Fibroblast of the conjunctiva (primary cell): ENCODE results near the gene IFFO2.
"Not testable (repeated sequence)": the region's sequence is repeated elsewhere in the genome, so short reads cannot be mapped to it uniquely, and the experiment has no call there.

ENCODE experiments used
- DNase-seq: peaks from one replicate; pipeline ENCODE4 v3.0.0-alpha.2; 2010; ENCODE audit warnings: low read depth

The IFFO2 gene

DNA sequence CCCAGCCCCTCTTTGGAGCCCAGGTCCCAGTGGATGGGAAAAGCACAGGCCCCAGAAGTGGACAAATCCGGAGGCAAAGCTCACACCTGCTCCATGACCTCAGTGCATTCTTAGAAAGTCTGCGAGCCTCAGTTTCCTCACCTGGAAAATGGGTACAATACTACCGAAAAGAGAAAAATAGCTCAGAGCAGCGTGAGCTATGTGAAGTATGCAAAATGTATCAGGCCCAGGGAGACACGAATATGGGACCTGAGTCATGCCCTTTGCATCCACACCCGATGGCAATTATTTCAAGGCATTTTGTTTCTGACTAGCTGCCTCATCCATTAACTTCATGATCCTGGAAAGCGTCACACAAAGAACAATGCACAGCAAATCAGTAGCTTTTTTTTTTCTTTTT, 63.4 kb downstream of the IFFO2 start:
- DNase-seq = no peak

DNA sequence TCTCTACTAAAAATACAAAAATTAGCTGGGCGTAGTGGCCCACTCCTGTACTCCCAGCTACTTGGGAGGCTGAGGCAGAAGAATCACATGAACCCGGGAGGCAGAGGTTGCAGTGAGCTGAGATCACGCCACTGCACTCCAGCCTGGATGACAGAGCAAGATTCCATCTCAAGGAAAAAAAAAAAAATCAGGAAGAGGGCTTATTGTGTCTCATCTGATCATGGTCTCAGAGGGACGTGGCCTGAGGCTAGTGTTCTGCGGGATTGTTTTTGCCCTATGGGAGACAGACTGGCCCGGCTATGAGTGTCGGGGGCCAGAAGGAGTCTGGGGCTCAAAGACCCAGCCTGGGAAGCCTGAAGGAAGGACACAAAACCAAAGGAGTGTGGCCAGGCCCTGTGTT, 64.6 kb downstream of the IFFO2 start:
- not testable (repeated sequence) for DNase-seq

GRCh38 chr1:18891426-18891780, 65.1 kb downstream of the IFFO2 start:
- no peak for DNase-seq

- no peak for DNase-seq
These were observed 65.6 kb downstream of the IFFO2 start for GRCh38 chr1:18890706-18891425.

- DNase-seq = no peak
These were observed 70.5 kb downstream of the IFFO2 start for GRCh38 chr1:18886003-18886335.

- DNase-seq = no peak
These were observed 71.0 kb downstream of the IFFO2 start for GRCh38 chr1:18885311-18886002.

GRCh38 chr1:18884727-18885126, 71.7 kb downstream of the IFFO2 start:
- no peak for DNase-seq

GRCh38 chr1:18884419-18884717, 72.1 kb downstream of the IFFO2 start:
- no peak for DNase-seq

DNA sequence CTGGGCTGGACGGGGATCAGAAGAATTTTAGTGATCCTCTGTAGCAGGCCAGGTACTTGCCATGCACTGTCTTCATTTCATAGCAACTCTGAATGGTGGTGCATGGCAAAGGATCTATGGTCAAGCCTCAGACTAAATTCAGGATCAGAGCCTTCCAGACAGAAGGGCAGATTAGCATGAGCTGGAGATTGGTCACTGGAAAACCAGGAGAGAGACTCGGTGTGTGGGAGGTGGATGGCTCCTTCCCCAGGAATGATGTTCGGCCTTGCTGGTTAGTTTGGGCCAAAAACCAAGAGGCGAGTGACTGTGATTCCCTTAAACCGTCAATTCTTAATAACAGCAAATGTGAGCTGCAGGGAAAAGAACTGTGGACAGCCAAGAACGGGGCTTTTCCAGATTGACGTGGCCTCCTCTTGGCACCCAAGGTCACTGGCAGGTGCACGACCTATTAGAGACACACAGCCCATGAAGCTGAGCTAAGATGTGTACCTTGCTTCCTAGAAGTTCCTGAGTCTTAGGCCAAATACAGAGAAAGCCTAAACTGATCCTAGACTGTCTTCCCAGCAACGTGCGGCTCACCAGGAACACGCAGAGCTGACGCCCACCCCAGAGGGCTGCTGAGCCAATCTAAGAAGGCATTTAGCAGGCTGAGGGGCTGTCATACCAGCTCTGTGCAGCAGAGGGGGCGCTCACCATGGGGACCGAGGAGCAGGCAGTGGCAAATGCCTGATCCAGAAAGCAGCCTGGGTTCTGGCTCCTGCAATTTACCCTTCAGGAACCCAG, 72.6 kb downstream of the IFFO2 start:
- DNase-seq = peak; percentile 45

GRCh38 chr1:18883079-18883478, 73.4 kb downstream of the IFFO2 start:
- DNase-seq = no peak

DNA sequence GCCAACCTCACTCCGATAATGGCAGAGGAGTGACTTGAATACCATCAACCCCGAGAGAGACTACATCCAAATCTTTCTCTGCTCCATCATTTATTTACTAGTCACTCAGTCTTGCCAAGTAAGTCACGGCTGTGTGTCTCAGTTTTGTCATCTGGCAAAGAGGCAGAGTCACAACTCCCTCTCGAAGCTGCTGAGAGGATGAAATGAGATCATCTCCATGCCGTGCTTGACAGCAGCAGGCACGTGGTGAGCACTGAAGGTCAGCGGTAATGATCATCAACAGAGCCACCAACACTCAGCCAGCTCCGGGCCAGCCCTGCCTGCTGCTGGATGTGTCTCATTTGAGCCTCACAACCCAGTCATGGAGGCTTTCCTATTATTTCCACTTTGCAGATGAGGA, 74.0 kb downstream of the IFFO2 start:
- no peak for DNase-seq

GRCh38 chr1:18881642-18882431, 74.6 kb downstream of the IFFO2 start:
- no peak for DNase-seq

DNA sequence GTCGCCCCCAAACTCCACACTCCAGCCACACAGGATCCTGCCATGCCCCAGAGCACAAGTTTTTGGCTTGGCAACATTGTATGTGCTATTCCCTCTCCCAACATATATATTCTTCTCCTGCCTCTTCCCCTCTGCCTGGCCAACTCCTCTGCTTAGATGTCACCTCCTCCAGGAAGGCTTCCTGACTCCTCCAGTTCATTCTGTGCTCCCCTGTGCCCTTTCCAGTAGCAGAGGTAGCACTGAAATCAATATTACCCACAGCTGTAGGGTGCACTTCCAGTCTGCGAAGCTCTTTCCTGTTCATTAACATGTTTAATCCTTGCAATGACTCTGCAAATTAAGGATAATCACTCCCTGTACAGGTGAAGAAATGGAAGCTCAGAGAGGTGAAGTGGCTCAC, 75.3 kb downstream of the IFFO2 start:
- no peak for DNase-seq

DNA sequence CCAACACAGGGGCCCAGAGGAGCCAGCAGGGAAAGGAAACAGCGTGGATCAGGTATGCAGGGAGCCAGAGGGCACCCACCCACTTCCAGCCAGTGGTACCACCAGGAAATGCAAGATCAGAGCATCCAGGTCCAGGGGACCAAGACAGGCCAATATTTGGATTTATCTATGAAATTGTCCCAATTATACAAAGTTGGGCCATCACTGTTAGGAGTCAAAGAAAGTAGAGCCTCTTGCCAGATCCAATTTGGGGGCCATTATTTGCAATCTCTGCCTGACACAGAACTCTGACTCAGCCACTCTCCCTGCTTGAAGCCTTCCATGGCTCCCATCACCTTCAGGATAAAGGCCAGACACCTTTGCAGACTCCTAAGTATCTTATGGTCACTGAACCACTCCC, 75.9 kb downstream of the IFFO2 start:
- no peak for DNase-seq

- no peak for DNase-seq
These were observed 76.6 kb downstream of the IFFO2 start for GRCh38 chr1:18879791-18880309.

DNA sequence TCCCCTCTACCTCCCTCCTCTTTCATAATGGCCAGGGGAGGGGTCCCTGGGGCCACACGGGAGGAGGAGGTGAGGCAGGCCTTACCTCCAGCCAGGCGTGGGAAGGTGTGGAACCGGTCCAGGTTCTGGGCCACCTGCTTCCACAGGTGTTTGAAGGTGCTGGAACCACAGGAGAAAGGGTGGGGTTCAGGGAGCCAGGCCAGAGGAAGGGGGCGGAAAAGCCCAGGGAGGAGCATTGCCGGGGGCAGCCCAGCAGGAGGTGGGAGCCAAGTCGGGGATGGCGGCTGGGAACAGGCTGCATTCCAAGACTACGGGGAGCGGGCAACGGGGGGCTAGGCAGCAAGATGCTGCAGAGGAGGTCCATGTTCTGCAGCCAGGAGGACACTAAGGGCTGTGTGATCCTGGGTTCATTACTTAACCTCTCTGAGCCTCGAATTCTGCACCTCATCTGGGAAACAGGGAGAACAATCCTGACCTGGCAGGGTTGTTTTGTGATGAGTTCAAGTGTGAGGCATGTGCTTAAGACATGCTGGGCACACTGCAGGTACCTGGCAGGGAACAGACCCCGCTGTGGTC, 77.2 kb downstream of the IFFO2 start:
- DNase-seq = no peak

GRCh38 chr1:18878538-18879214, 77.8 kb downstream of the IFFO2 start:
- no peak for DNase-seq

GRCh38 chr1:18877282-18877681, 79.2 kb downstream of the IFFO2 start:
- no peak for DNase-seq

GRCh38 chr1:18876210-18876609, 80.3 kb downstream of the IFFO2 start:
- DNase-seq = no peak

DNA sequence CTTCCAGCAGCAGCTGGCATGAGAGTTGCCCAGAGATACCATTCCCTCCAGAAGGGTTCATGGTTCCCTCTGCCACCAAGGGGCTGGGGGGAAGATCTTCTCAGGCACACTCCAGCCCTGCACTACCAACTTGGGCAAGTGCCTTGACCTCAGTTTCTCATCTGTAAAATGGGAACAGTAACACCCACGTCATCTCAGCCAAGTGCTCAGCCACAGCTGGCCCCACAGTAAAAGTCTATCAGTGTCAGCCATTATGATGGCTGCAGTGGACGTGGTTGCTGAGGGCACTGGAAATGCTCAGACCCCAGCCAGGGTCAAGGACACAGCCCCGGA, 80.7 kb downstream of the IFFO2 start:
- DNase-seq = no peak

DNA sequence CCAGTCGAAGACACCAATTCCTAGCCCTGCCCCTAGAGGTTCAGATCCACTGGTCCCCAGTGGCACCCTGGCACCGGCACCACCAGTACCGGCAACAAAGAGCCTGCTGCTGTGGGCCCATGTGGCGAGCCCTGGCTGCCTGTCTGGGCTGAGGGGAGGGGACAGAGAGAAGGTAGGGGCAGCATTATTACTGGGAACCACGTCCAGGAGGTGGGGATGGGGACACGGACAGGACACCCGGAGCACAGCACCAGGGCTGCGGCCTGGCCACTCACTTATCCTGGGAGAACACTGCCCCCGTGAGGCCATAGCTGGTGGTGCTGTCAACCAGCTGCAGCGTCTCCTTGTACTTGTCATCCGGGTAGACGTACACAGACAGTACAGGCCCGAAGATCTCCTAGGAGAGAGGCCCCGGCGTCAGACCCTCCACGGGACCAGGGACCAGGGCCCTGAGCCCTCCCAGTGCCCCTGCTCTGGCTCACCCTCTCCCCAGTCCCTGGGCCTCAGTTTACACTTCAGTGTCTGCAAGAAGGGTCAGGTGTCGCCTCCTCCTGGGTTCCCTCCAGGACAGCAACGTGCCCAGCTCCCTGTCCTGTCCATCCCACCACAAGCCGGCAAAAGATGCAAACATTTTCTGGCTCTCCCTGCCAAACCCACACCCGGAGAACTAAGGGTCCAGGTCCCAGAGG, 81.2 kb downstream of the IFFO2 start:
- peak; percentile 76 for DNase-seq
